A549 (cell line): ENCODE data around the gene EVI5L. TPM values are rescaled to one million over a fixed set of nuclear protein-coding genes. Genes with fewer than 3 reads are reported as not detected.

Source experiments
- ATAC-seq, 2 experiments: fragments of 200-7000 bp in 1 of 2; fragments of >200 bp in 1 of 2; cut with Nextera tagmentation in 1 of 2; cut with Tn5 transposase in 1 of 2; 3 replicates each; pipeline versions ENCODE4 v1.8.0 to v1.9.1; 2018 to 2020; ENCODE audit warnings: mild to moderate bottlenecking in 1 of 2, moderate library complexity in 1 of 2
- CTCF ChIA-PET: fragments of 300-600 bp; sonication (Branson Sonifier 250); formaldehyde crosslinking; extraction: SDS; loops from one replicate; lab custom pipeline; 2021; ENCODE audit warnings: antibody characterized with exemption, inconsistent platforms; lab: Yijun Ruan, JAX
- POLR2A ChIA-PET: fragments of 350-600 bp; formaldehyde crosslinking; extraction: SDS; loops from one replicate; lab custom pipeline; 2021; ENCODE audit warnings: antibody characterized with exemption, inconsistent platforms; lab: Yijun Ruan, JAX
- DNase-seq, 2 experiments: peaks; one replicate each; pipeline versions ENCODE4 v3.0.0 to v3.0.0-alpha.2; 2011 to 2016; ENCODE audit warnings: low read depth in 1 of 2, low spot score in 1 of 2
- FAIRE-seq: peaks from 2 replicates; lab custom pipeline; 2011; peaks lifted over from hg19 to GRCh38; lab: Jason Lieb, UNC
- H3K27ac ChIP-seq, 2 experiments: fragments of >200 bp; sonication (Bioruptor Twin); formaldehyde crosslinking; 3 replicates each; pipeline ENCODE4 v1.5.1; 2016 to 2017
- H3K4me1 ChIP-seq: fragments of >200 bp; sonication (Bioruptor Twin); formaldehyde crosslinking; 3 replicates; pipeline ENCODE4 v1.6.1; 2016
- H3K4me2 ChIP-seq: fragments of >200 bp; sonication (Bioruptor Twin); formaldehyde crosslinking; 3 replicates; pipeline ENCODE4 v1.6.1; 2016
- H3K4me3 ChIP-seq: fragments of >200 bp; sonication (Bioruptor Twin); formaldehyde crosslinking; 3 replicates; pipeline ENCODE4 v1.5.1; 2016
- H3K9me3 ChIP-seq: fragments of >200 bp; sonication (Bioruptor Twin); formaldehyde crosslinking; 3 replicates; pipeline ENCODE4 v1.6.1; 2016
- ATOH8 ChIP-seq: fragments of 250-450 bp; sonication (Bioruptor Pico); IDR thresholded peaks from 2 replicates; pipeline ENCODE4 v1.5.0; 2020; ENCODE audit warnings: low read depth, mild to moderate bottlenecking, moderate library complexity
- CTCF ChIP-seq: fragments of >200 bp; sonication (Bioruptor Twin); formaldehyde crosslinking; IDR thresholded peaks from 3 replicates; pipeline ENCODE4 v1.5.1; 2016
- EHMT2 ChIP-seq: fragments of 200-600 bp; sonication (generic); IDR thresholded peaks from 2 replicates; pipeline ENCODE4 v1.6.1; 2016; ENCODE audit warnings: antibody characterized with exemption, low read depth, mild to moderate bottlenecking, moderate library complexity
- ELK1 ChIP-seq: fragments of 150-350 bp; IDR thresholded peaks from 2 replicates; pipeline ENCODE4 v1.6.1; 2014; ENCODE audit warnings: low read depth, mild to moderate bottlenecking, low read length
- EP300 ChIP-seq, 2 experiments: fragments of >200 bp; sonication (Bioruptor Twin); formaldehyde crosslinking; IDR thresholded peaks; 2 replicates in 1 of 2; 3 replicates in 1 of 2; pipeline ENCODE4 v1.6.1; 2016 to 2017
- HMGXB4 ChIP-seq: fragments of 250-450 bp; sonication (Bioruptor Pico); IDR thresholded peaks from 2 replicates; pipeline ENCODE4 v1.5.0; 2021; ENCODE audit warnings: mild to moderate bottlenecking, moderate library complexity, borderline replicate concordance
- JUN ChIP-seq, 2 experiments: fragments of >200 bp; sonication (Bioruptor Twin); formaldehyde crosslinking; IDR thresholded peaks; 2 replicates in 1 of 2; 3 replicates in 1 of 2; pipeline ENCODE4 v1.6.1; 2016 to 2017
- KDM1A ChIP-seq: fragments of 200-600 bp; sonication (generic); IDR thresholded peaks from 2 replicates; pipeline ENCODE4 v1.6.1; 2016; ENCODE audit warnings: low read depth, mild to moderate bottlenecking
- MAFK ChIP-seq: fragments of 450-650 bp; IDR thresholded peaks from 2 replicates; pipeline ENCODE4 v1.6.1; 2014; ENCODE audit not compliant: partially characterized antibody
- MAZ ChIP-seq: fragments of 150-350 bp; IDR thresholded peaks from 2 replicates; pipeline ENCODE4 v1.6.1; 2014; ENCODE audit warnings: antibody characterized with exemption, low read depth, low read length, borderline replicate concordance
- NR3C1 ChIP-seq: fragments of >200 bp; sonication (Bioruptor Twin); formaldehyde crosslinking; IDR thresholded peaks from 3 replicates; pipeline ENCODE4 v1.6.1; 2017
- RAD21 ChIP-seq, 2 experiments: fragments of >200 bp in 1 of 2; sonication (Bioruptor Twin) in 1 of 2; formaldehyde crosslinking in 1 of 2; IDR thresholded peaks in 1 of 2; conservative IDR thresholded peaks in 1 of 2; 2 replicates in 1 of 2; 3 replicates in 1 of 2; pipeline ENCODE4 v1.6.1; 2012 to 2018; ENCODE audit warnings: inconsistent platforms in 1 of 2
- RARB ChIP-seq: fragments of 250-450 bp; sonication (Bioruptor Pico); IDR thresholded peaks from 2 replicates; pipeline ENCODE4 v1.8.0; 2021; ENCODE audit warnings: mild to moderate bottlenecking, moderate library complexity
- TFCP2L1 ChIP-seq: fragments of 250-450 bp; sonication (Bioruptor Pico); IDR thresholded peaks from 2 replicates; pipeline ENCODE4 v1.5.0; 2021; ENCODE audit warnings: mild to moderate bottlenecking
- ZNF302 ChIP-seq: fragments of 250-450 bp; sonication (Bioruptor Pico); IDR thresholded peaks from 2 replicates; pipeline ENCODE4 v1.9.0; 2021; ENCODE audit warnings: inconsistent platforms, mild to moderate bottlenecking, moderate library complexity
- WGBS: methylation state at CpG from one replicate; pipeline ENCODE4 v1.1.6; 2017; ENCODE audit errors: missing lambda C conversion rate; 5-methylcytosine and 5-hydroxymethylcytosine counted together
- polyA plus RNA-seq, 4 experiments: library from polyadenylated mRNA; depleted of rRNA in 3 of 4; stranded (reverse); fragments of >200 nt; fragmentation: RNase III in 1 of 4; extraction: RNeasy Plus Mini Kit Qiagen cat#74134 plus additional on column Dnase treatment in 1 of 4; gene quantifications; 2 replicates in 3 of 4; 3 replicates in 1 of 4; pipeline ENCODE4 v1.2.3, GENCODE V29; 2011 to 2017

EVI5L gene
- polyA plus RNA-seq, 2 of the 4 experiments (the other 2 are of a cell fraction), result 1.2 to 1.8 TPM

GRCh38 chr19:7830272-7830771 is 304 bp downstream of the EVI5L start:
- H3K4me2 ChIP-seq, result peak overlapping the region; percentile 84
- no peak for TF ChIP-seq MAZ
- no peak for TF ChIP-seq ZNF302 (CRISPR knock-in tag)
- no peak for TF ChIP-seq EP300 (IDR thresholded peaks at IDR 0.05)
- no peak for TF ChIP-seq JUN (IDR thresholded peaks at IDR 0.05)
- no peak for TF ChIP-seq EHMT2
- TF ChIP-seq TFCP2L1 (CRISPR knock-in tag), result no peak
- no peak for TF ChIP-seq NR3C1
- TF ChIP-seq ATOH8, result no peak
- no peak for TF ChIP-seq ELK1
- no peak for TF ChIP-seq CTCF
- no peak for TF ChIP-seq RARB
- ATAC-seq (peak in 1 of 2 experiments; percentile 26; a peak in 3 of 6 replicates), FAIRE-seq (no peak), DNase-seq (no peak)
- H3K27ac ChIP-seq, result peak overlapping the region; percentile 67 to 85
- ChIA-PET POLR2A (no interaction called here), CTCF (interaction anchor here (2.0 to 3.3 kb wide), 3 partner anchors 23 to 262 kb away, joined by 5 to 20 read pairs (median 12); no protein-coding TSS in a partner anchor)
- no CpG with 5 or more reads among the region's 53 CpGs for WGBS
- peak overlapping the region; percentile 89 for H3K4me3 ChIP-seq
- peaks cover 10% of the 10 kb centered on the region; the same call in 1 of the 3 replicates for H3K4me1 ChIP-seq
- H3K9me3 ChIP-seq, result no peaks in the 10 kb centered on the region

- peak overlapping the region; percentile 89 for H3K4me3 ChIP-seq
- H3K4me2 ChIP-seq, result peak overlapping the region; percentile 84
- TF ChIP-seq MAFK (no peak), HMGXB4 (CRISPR knock-in tag) (no peak), KDM1A (no peak)
- TF ChIP-seq, all 56 proteins: peak for 0
- 59% methylated on average over 3 of the region's 7 CpGs for WGBS
- DNase-seq (no peak), ATAC-seq (no peak), FAIRE-seq (no peak)
- Histone ChIP-seq H3K9me3 (no peaks in the 10 kb centered on the region), H3K4me1 (peaks cover 10% of the 10 kb centered on the region; the same call in 1 of the 3 replicates), H3K27ac (peak overlapping the region in 1 of 2 experiments; percentile 85; a peak in 3 of 6 replicates)
- POLR2A ChIA-PET, result no interaction called here
- CTCF ChIA-PET, result interaction anchor here (1.5 to 3.3 kb wide), 4 partner anchors 22 to 262 kb away, joined by 3 to 20 read pairs (median 8); no protein-coding TSS in a partner anchor
These were observed 805 bp downstream of the EVI5L start for GRCh38 chr19:7830823-7831222.

GRCh38 chr19:7831452-7831851 is 1.4 kb downstream of the EVI5L start:
- Histone ChIP-seq H3K4me3 (no peak overlapping the region), H3K4me2 (no peak overlapping the region), H3K9me3 (no peaks in the 10 kb centered on the region), H3K27ac (no peak overlapping the region), H3K4me1 (peaks cover 10% of the 10 kb centered on the region; the same call in 1 of the 3 replicates)
- TF ChIP-seq CTCF, result peak; percentile 13; the same call in 1 of the 3 replicates
- peak in 1 of 2 experiments; percentile 36; a peak in 2 of 5 replicates for TF ChIP-seq RAD21 (conservative IDR thresholded peaks at IDR 0.05 in 1 of 2, IDR thresholded peaks at IDR 0.05 in 1 of 2)
- TF ChIP-seq ATOH8, result no peak
- no peak for FAIRE-seq
- POLR2A ChIA-PET, result no interaction called here
- peak; percentile 62 to 73 for DNase-seq
- CTCF ChIA-PET, result interaction anchor here (0.6 to 3.3 kb wide), 9 partner anchors 13 to 281 kb away, joined by 3 to 20 read pairs (median 5); no protein-coding TSS in a partner anchor
- ATAC-seq, result peak in 1 of 2 experiments; percentile 12; a peak in 3 of 6 replicates
- WGBS, result 38% methylated on average over 6 of the region's 10 CpGs
